ENCODE results near the gene ATP13A3. TPM values are rescaled to one million over a fixed set of nuclear protein-coding genes. Genes with fewer than 3 reads are reported as not detected.

ATP13A3 gene
- total RNA-seq, 1 donor from 2014 or later: 95.8 TPM

- intact Hi-C loops (cut with micrococcal nuclease): no loop called here
Observed at GRCh38 chr3:194447161-194447560, 39.6 kb downstream of the ATP13A3 start.

- intact Hi-C loops (cut with micrococcal nuclease): no loop called here
Observed at GRCh38 chr3:194446754-194447153, 40.0 kb downstream of the ATP13A3 start.

GRCh38 chr3:194446172-194446571 is 40.6 kb downstream of the ATP13A3 start:
- intact Hi-C loops (cut with micrococcal nuclease): no loop called here

GRCh38 chr3:194443901-194444300 is 42.9 kb downstream of the ATP13A3 start:
- intact Hi-C loops (cut with micrococcal nuclease): no loop called here

- intact Hi-C loops (cut with micrococcal nuclease): no loop called here
Observed at GRCh38 chr3:194440756-194441155, 46.0 kb downstream of the ATP13A3 start.

- intact Hi-C loops (cut with micrococcal nuclease): no loop called here
Observed at GRCh38 chr3:194439881-194440550, 46.8 kb downstream of the ATP13A3 start.

- intact Hi-C loops (cut with micrococcal nuclease): no loop called here
Observed at GRCh38 chr3:194434503-194434902, 52.3 kb downstream of the ATP13A3 start.

GRCh38 chr3:194431554-194431953 is 55.2 kb downstream of the ATP13A3 start:
- intact Hi-C loops (cut with micrococcal nuclease): no loop called here

- intact Hi-C loops (cut with micrococcal nuclease): no loop called here
Observed at GRCh38 chr3:194425399-194425798, 61.4 kb downstream of the ATP13A3 start.

GRCh38 chr3:194424953-194425352 is 61.8 kb downstream of the ATP13A3 start:
- intact Hi-C loops (cut with micrococcal nuclease): no loop called here

- intact Hi-C loops (cut with micrococcal nuclease): no loop called here
Observed at GRCh38 chr3:194424373-194424772, 62.4 kb downstream of the ATP13A3 start.

- intact Hi-C loops (cut with micrococcal nuclease): no loop called here
Observed at GRCh38 chr3:194423317-194423716, 63.5 kb downstream of the ATP13A3 start.

GRCh38 chr3:194422188-194422587 is 64.6 kb downstream of the ATP13A3 start:
- intact Hi-C loops (cut with micrococcal nuclease): no loop called here

- intact Hi-C loops (cut with micrococcal nuclease): no loop called here
Observed at GRCh38 chr3:194418671-194419070, 68.1 kb downstream of the ATP13A3 start.

- intact Hi-C loops (cut with micrococcal nuclease): loop anchor here (10.0 kb wide), 1 partner anchor 743 kb away; no protein-coding TSS in a partner anchor
Observed at GRCh38 chr3:194407423-194407822, 79.4 kb downstream of the ATP13A3 start.

- intact Hi-C loops (cut with micrococcal nuclease): loop anchor here (10.0 kb wide), 1 partner anchor 741 kb away; no protein-coding TSS in a partner anchor
Observed at GRCh38 chr3:194405766-194406165, 81.0 kb downstream of the ATP13A3 start.

- intact Hi-C loops (cut with micrococcal nuclease): loop anchor here (1.0 to 10.0 kb wide), 3 partner anchors 60 to 740 kb away; no protein-coding TSS in a partner anchor
Observed at GRCh38 chr3:194404365-194405140, 82.2 kb downstream of the ATP13A3 start.

GRCh38 chr3:194401868-194402329 is 84.9 kb downstream of the ATP13A3 start:
- intact Hi-C loops (cut with micrococcal nuclease): loop anchor here (10.0 kb wide), 1 partner anchor 737 kb away; no protein-coding TSS in a partner anchor

GRCh38 chr3:194401346-194401745 is 85.5 kb downstream of the ATP13A3 start:
- intact Hi-C loops (cut with micrococcal nuclease): loop anchor here (10.0 kb wide), 1 partner anchor 737 kb away; no protein-coding TSS in a partner anchor

- intact Hi-C loops (cut with micrococcal nuclease): loop anchor here (5.0 to 10.0 kb wide), 2 partner anchors 87 to 735 kb away; partner anchors contain the start of gene ATP13A3
Observed at GRCh38 chr3:194399874-194400411, 86.9 kb downstream of the ATP13A3 start.

- intact Hi-C loops (cut with micrococcal nuclease): loop anchor here (5.0 kb wide), 1 partner anchor 88 kb away; the partner anchor contains the start of gene ATP13A3
Observed at GRCh38 chr3:194399166-194399565, 87.6 kb downstream of the ATP13A3 start, which contains the start of gene GP5. Gene GP5 (minus strand): TSS chr3:194399266. CDS start chr3:194398282, 984 bp downstream.
